Stomach smooth muscle (tissue), 2 donors: Measurements from ENCODE around the gene FCGR3A.

Experiments
- H3K27ac ChIP-seq: one replicate; pipeline ENCODE4 v1.7.0; 2013; ENCODE audit warnings: mild to moderate bottlenecking, low read length, inconsistent platforms
- H3K27me3 ChIP-seq, 2 donors: one replicate each; pipeline ENCODE4 v1.7.0; 2013; ENCODE audit warnings: low read length in 2 of 2; ENCODE audit not compliant: insufficient read depth in 2 of 2, control insufficient read depth in 1 of 2
- H3K36me3 ChIP-seq, 2 donors: one replicate each; pipeline ENCODE4 v1.7.0; 2013; ENCODE audit warnings: low read length in 2 of 2; ENCODE audit not compliant: control insufficient read depth in 2 of 2, insufficient read depth in 2 of 2
- H3K4me1 ChIP-seq: one replicate; pipeline ENCODE4 v1.7.0; 2013; ENCODE audit warnings: low read length; ENCODE audit not compliant: control insufficient read depth, insufficient read depth
- H3K4me3 ChIP-seq, 2 donors: one replicate each; pipeline ENCODE4 v1.7.0; 2013; ENCODE audit warnings: low read length in 2 of 2
- H3K9ac ChIP-seq, 2 donors: one replicate each; pipeline ENCODE4 v1.7.0; 2013; ENCODE audit warnings: low read length in 2 of 2, mild to moderate bottlenecking in 1 of 2
- H3K9me3 ChIP-seq, 2 donors: one replicate each; pipeline ENCODE4 v1.7.0; 2013; ENCODE audit warnings: low read length in 2 of 2; ENCODE audit not compliant: control insufficient read depth in 2 of 2
- donor health status: healthy.
- donor health status: Pancreatic carcinoma.

Gene FCGR3A

DNA sequence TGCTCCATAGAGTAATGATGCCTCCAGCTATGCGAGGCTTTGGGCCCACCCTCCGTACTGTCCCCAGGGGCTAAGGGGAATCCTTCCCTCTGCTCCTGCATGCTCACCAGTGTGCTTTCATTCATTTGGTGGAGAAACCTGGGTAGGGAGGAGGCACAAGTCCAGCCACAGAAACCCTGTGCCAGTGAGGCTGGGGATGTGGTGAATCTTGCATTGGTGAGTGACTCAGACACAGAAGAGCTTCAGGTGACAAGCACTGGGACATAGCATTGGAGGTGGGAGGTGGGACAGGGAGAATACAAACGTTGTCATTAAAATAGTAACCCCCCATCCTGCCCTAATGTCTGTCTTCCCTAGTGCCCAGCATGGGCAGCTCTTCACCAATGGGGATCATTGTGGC, 39.1 kb downstream of the FCGR3A start:
- no peaks in the 10 kb centered on the region for H3K36me3 ChIP-seq
- no peak overlapping the region for H3K4me3 ChIP-seq
- H3K9me3 ChIP-seq, result no peaks in the 10 kb centered on the region
- no peak overlapping the region for H3K27ac ChIP-seq
- peaks cover 5% of the 10 kb centered on the region for H3K4me1 ChIP-seq
- no peak overlapping the region for H3K9ac ChIP-seq
- H3K27me3 ChIP-seq, result peaks cover 0 to 8% of the 10 kb centered on the region in 2 donors

DNA sequence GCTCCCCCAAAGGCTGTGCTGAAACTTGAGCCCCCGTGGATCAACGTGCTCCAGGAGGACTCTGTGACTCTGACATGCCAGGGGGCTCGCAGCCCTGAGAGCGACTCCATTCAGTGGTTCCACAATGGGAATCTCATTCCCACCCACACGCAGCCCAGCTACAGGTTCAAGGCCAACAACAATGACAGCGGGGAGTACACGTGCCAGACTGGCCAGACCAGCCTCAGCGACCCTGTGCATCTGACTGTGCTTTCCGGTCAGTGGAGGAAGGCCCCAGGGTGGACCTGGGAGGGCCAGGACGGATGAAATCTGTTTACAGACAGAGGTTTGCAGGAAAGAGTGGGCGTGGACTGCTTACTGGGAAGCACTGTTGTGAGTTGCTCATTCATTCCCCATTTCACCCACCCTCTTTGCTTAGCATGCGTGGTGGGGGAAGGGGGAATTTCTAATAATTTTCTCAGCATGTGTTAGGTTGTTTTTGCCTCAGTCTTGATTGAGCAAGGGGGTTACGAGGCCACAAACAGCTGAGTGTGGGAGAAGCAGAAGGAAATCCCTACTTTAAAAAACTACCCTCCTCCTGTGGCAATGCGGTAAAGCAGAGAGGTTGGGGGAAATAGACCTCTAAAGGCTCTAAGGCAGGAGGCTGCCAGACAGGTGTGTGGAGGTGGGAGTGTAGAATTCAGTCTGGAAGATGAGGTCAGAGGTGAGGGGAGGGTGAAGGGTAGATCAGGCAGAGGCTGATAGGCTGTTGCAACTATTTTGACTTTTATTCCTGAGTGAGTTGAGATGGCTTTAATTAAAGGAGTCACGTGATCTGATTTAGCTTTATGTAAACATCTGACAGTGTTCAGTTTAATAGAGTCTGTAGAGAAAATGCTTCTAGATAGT, 43.0 kb downstream of the FCGR3A start:
- Histone ChIP-seq H3K27me3 (peaks cover 12 to 15% of the 10 kb centered on the region in 2 donors), H3K4me3 (no peak overlapping the region), H3K9me3 (no peaks in the 10 kb centered on the region), H3K9ac (no peak overlapping the region), H3K36me3 (no peaks in the 10 kb centered on the region), H3K4me1 (no peaks in the 10 kb centered on the region), H3K27ac (no peak overlapping the region)

DNA sequence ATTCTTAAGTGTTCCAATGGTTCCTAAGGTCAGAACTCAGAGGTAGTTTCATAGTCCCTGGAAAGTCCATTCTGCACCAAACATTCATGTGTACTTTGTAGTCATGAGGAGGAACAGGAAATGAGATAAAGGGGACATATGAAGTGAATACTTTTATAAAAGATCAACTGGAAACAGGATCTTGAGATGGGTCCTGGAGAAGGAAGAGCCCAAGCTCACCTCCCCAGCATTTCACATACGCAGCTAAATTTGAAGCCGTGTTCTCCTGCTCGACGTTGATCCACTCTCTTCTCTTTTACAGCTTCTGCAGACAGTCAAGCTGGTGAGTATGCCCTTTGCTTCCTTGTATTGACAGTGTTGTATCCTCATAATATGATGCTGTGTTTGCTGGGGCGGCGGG, 43.9 kb downstream of the FCGR3A start:
- Histone ChIP-seq H3K9ac (no peak overlapping the region), H3K27ac (no peak overlapping the region), H3K27me3 (peaks cover 12 to 18% of the 10 kb centered on the region in 2 donors), H3K9me3 (no peaks in the 10 kb centered on the region), H3K36me3 (no peaks in the 10 kb centered on the region), H3K4me1 (no peaks in the 10 kb centered on the region), H3K4me3 (no peak overlapping the region)

DNA sequence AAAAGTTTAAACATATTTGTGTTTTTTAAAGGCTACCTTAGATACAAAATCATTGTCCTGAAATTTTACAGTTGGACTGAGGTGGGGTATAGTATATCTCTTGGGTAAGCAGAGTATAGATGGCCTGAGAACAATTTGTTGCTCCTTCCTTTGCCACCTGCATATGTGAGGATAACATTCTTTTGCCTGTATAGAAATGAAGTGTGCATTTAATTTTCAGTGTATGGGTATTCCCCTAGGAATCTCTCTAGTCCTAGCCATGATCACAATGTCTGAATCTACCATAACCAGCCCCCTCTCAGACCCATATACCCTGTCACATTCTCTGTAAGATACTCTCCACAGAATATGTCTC, 46.2 kb downstream of the FCGR3A start:
- Histone ChIP-seq H3K4me3 (no peak overlapping the region), H3K9ac (no peak overlapping the region), H3K36me3 (no peaks in the 10 kb centered on the region), H3K4me1 (no peaks in the 10 kb centered on the region), H3K9me3 (no peaks in the 10 kb centered on the region), H3K27me3 (peaks cover 14 to 27% of the 10 kb centered on the region in 2 donors), H3K27ac (no peak overlapping the region)

DNA sequence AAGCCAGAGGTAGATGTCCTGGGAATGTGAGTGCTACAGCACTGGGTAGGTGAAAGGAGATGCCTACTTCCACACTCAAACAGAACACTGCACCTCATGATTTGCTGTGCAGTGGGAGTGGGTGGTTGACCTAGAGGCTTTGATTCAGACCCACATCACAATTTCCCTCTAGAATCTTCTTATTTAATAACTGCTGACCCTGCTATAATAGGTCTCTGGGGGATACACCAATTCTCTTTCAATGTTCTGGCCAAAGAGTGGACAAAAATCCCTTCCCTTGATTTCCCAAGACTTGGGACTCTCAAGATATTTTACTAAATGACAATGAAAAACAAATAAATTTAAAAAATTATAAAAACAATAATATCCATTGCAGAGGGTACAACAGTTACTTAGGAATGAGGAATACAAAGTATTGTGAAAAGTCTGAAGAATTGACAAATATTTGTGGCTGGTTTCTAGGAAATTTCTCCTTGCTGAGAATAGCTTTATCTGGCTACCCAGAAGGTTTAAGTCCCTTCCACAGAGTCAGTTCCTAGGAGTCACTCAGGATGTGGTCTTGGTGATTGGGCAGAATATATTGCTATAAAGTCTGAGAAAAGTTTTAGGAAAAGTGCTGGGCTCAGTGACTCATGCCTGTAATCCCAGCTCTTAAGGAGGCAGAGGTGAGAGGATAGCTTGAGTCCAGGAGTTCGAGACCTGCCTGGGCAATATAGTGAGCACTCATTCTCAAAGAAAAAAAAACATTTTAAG, 46.8 kb downstream of the FCGR3A start:
- H3K9ac ChIP-seq, result no peak overlapping the region
- H3K36me3 ChIP-seq, result no peaks in the 10 kb centered on the region

DNA sequence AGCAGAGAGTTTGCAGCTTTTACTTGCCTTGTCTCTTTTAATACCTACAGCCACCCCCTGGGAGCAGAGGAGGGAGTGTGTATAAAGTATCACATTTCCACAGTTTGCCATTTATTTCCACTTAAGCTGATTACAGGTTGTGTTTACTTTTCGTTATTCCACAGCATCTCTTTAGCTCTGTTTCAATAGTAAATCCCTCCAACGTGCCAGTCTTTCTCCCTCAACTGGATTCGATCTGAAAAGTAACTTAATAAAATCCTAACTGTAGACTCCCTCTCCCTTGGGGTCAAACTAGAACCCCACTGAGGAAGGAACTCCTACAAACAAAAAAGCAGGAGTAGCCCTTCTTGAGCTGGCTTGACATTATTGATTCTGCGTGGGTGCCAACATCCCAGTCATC, 47.4 kb downstream of the FCGR3A start:
- H3K9ac ChIP-seq, result no peak overlapping the region
- H3K36me3 ChIP-seq, result no peaks in the 10 kb centered on the region
- H3K4me3 ChIP-seq, result no peak overlapping the region
- no peaks in the 10 kb centered on the region for H3K4me1 ChIP-seq
- H3K27me3 ChIP-seq, result peaks cover 12 to 28% of the 10 kb centered on the region in 2 donors
- H3K9me3 ChIP-seq, result no peaks in the 10 kb centered on the region
- H3K27ac ChIP-seq, result no peak overlapping the region

More for the DNA sequence above, 46.8 kb downstream of the FCGR3A start:
- H3K4me3 ChIP-seq, result no peak overlapping the region
- H3K9me3 ChIP-seq, result no peaks in the 10 kb centered on the region
- H3K4me1 ChIP-seq, result no peaks in the 10 kb centered on the region
- H3K27me3 ChIP-seq, result peaks cover 14 to 28% of the 10 kb centered on the region in 2 donors
- H3K27ac ChIP-seq, result no peak overlapping the region

DNA sequence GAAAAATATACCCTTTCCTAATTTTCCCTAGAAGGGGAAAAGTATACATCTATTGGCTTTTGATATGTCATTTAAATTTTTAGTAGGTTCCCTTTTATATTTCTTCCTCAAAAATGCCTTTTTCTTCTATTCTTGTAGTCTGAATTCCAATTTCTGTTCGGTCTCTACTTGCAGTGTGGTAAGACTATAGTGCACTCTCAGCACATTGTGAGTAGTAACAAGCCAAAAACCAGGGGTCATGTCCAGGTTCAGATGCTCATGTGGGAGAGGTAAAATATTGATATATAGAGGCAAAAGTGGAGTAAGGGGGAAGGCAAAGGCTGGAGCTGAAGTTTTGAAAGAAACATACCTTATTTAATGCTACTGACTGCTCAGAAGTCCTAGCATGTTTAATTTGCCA, 48.4 kb downstream of the FCGR3A start:
- Histone ChIP-seq H3K9ac (no peak overlapping the region), H3K4me3 (no peak overlapping the region), H3K36me3 (no peaks in the 10 kb centered on the region), H3K27me3 (peaks cover 8 to 28% of the 10 kb centered on the region in 2 donors), H3K9me3 (no peaks in the 10 kb centered on the region), H3K27ac (no peak overlapping the region), H3K4me1 (no peaks in the 10 kb centered on the region)

DNA sequence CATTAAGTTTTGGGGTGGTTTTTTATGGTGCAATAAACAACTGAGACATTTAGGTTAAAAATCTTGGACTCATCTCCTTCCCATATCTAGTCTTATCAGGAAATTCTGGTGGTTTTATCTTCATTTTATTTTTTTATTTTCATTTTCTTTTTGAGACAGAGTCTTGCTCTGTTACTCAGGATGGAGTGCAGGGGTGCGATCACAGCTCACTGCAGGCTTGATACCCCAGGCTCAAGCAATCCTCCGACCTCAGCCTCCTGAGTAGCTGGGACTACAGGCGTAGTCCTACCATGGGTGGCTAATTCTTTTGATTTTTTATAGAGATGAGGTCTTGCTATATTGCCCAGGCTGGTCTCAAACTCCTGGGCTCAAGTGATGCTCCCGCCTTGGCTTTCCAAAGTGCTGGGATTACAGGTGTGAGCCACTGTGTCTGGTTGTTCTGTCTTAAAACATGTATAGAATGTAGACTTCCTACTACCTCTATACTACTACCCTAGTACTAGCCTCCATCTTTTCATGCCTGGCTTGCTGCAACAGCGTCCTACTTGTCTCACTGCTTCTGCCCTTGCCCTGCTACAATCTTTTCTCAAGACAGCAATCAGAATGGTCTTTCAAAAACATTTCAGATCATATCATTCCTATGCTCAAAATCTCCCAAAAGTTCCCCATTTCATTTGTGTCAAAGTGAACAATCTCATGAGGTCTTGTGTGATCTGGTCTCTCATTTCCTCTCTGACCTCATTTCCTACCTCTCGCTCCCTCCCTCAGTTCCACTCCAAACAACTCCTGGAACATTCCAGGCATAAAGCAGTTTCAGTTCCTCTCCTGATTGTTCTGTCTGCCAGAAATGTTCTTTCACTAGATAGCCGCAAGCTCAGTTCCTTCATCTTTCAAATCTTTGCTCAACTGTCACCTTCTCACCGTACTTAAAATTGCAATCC, 50.2 kb downstream of the FCGR3A start:
- peaks cover 6 to 25% of the 10 kb centered on the region in 2 donors for H3K27me3 ChIP-seq
- H3K27ac ChIP-seq, result no peak overlapping the region

DNA sequence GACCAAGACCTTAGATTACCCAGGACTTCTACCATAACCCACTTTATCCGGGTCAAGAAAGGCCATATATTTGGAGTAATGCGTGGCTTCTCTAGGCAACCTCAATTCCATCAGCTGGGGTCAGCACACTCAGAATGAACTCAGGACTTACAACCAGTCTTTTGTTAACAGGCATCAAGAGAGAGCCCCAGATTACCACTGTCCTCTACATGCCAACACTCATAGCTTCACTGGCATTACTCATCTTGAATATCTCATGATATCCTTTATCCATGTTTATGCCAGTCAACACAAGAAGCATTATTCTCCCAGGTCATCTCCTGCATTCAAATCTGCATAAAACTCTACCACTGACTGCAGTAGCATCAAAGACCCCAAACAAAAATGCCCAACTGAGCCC, 51.0 kb downstream of the FCGR3A start:
- Histone ChIP-seq H3K27me3 (peaks cover 6 to 25% of the 10 kb centered on the region in 2 donors), H3K4me1 (no peaks in the 10 kb centered on the region), H3K27ac (no peak overlapping the region), H3K4me3 (no peak overlapping the region), H3K9ac (no peak overlapping the region), H3K9me3 (no peaks in the 10 kb centered on the region), H3K36me3 (no peaks in the 10 kb centered on the region)

More for the DNA sequence above, 50.2 kb downstream of the FCGR3A start:
- Histone ChIP-seq H3K4me1 (no peaks in the 10 kb centered on the region), H3K9me3 (no peaks in the 10 kb centered on the region), H3K9ac (no peak overlapping the region), H3K36me3 (no peaks in the 10 kb centered on the region), H3K4me3 (no peak overlapping the region)

DNA sequence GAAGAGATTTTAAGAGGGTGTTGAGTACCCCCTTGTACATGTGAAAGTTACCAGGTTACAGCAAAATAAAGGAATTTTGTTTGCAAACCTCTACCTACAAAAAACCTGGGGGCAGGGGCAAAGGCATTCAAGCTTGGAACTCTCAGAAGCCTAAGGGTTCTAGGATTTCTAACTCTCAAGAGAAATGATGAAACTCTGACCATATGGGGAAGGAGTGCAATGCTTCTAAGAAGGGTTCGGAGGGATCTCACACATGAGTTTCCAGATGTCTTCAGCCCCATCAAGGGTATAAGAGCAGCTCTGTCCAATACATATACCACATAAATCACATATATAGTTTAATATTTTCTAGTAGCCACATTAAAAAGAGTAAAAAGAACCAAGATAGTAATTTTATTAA, 51.7 kb downstream of the FCGR3A start:
- no peaks in the 10 kb centered on the region for H3K4me1 ChIP-seq
- H3K27me3 ChIP-seq, result peaks cover 6 to 18% of the 10 kb centered on the region in 2 donors
- no peak overlapping the region for H3K9ac ChIP-seq
- H3K4me3 ChIP-seq, result no peak overlapping the region
- no peaks in the 10 kb centered on the region for H3K36me3 ChIP-seq
- H3K27ac ChIP-seq, result no peak overlapping the region
- no peaks in the 10 kb centered on the region for H3K9me3 ChIP-seq
